ENCODE results near the gene CCDC191. TPM values are rescaled to one million over a fixed set of nuclear protein-coding genes. Genes with fewer than 3 reads are reported as not detected.

Gene CCDC191
- total RNA-seq, 1 donor from 2014 or later = 2.9 TPM

- Mint-ChIP-seq H3K27me3 (ENCODE audit: low read depth) (no peaks in the 10 kb centered on the region), H3K4me3 (ENCODE audit: unreplicated experiment) (no peak overlapping the region), H3K27ac (ENCODE audit: unreplicated experiment) (no peak overlapping the region), H3K9me3 (ENCODE audit: low read depth) (no peaks in the 10 kb centered on the region), H3K4me1 (ENCODE audit: low read depth) (no peaks in the 10 kb centered on the region), H3K36me3 (ENCODE audit: low read depth) (peaks cover 2% of the 10 kb centered on the region)
- DNase-seq (ENCODE audit: low spot score) = no peak
- TF ChIP-seq CTCF (IDR thresholded peaks at IDR 0.05) = no peak
Observed at GRCh38 chr3:114043205-114043604, 13.1 kb downstream of the CCDC191 start.

GRCh38 chr3:114035896-114036295 is 20.4 kb downstream of the CCDC191 start:
- H3K36me3 Mint-ChIP-seq (ENCODE audit: low read depth) = peaks cover 5% of the 10 kb centered on the region
- H3K9me3 Mint-ChIP-seq (ENCODE audit: low read depth) = no peaks in the 10 kb centered on the region
- no peak overlapping the region for H3K27ac Mint-ChIP-seq (ENCODE audit: unreplicated experiment)
- H3K27me3 Mint-ChIP-seq (ENCODE audit: low read depth) = no peaks in the 10 kb centered on the region
- DNase-seq (ENCODE audit: low spot score) = no peak
- no peak for TF ChIP-seq CTCF (IDR thresholded peaks at IDR 0.05)
- no peak overlapping the region for H3K4me3 Mint-ChIP-seq (ENCODE audit: unreplicated experiment)
- no peaks in the 10 kb centered on the region for H3K4me1 Mint-ChIP-seq (ENCODE audit: low read depth)

- H3K9me3 Mint-ChIP-seq (ENCODE audit: low read depth) = no peaks in the 10 kb centered on the region
- peaks cover 5% of the 10 kb centered on the region for H3K36me3 Mint-ChIP-seq (ENCODE audit: low read depth)
- no peak for DNase-seq (ENCODE audit: low spot score)
- H3K27me3 Mint-ChIP-seq (ENCODE audit: low read depth) = no peaks in the 10 kb centered on the region
- H3K27ac Mint-ChIP-seq (ENCODE audit: unreplicated experiment) = no peak overlapping the region
- H3K4me1 Mint-ChIP-seq (ENCODE audit: low read depth) = no peaks in the 10 kb centered on the region
- no peak overlapping the region for H3K4me3 Mint-ChIP-seq (ENCODE audit: unreplicated experiment)
- TF ChIP-seq CTCF (IDR thresholded peaks at IDR 0.05) = no peak
Observed at GRCh38 chr3:114034787-114035545, 21.4 kb downstream of the CCDC191 start.

GRCh38 chr3:114034211-114034610 is 22.1 kb downstream of the CCDC191 start:
- DNase-seq (ENCODE audit: low spot score) = no peak
- no peak overlapping the region for H3K4me3 Mint-ChIP-seq (ENCODE audit: unreplicated experiment)
- H3K4me1 Mint-ChIP-seq (ENCODE audit: low read depth) = no peaks in the 10 kb centered on the region
- no peak for TF ChIP-seq CTCF (IDR thresholded peaks at IDR 0.05)
- H3K9me3 Mint-ChIP-seq (ENCODE audit: low read depth) = no peaks in the 10 kb centered on the region
- H3K27ac Mint-ChIP-seq (ENCODE audit: unreplicated experiment) = no peak overlapping the region
- peaks cover 4% of the 10 kb centered on the region for H3K36me3 Mint-ChIP-seq (ENCODE audit: low read depth)
- no peaks in the 10 kb centered on the region for H3K27me3 Mint-ChIP-seq (ENCODE audit: low read depth)

- Mint-ChIP-seq H3K27me3 (ENCODE audit: low read depth) (no peaks in the 10 kb centered on the region), H3K4me3 (ENCODE audit: unreplicated experiment) (no peak overlapping the region), H3K4me1 (ENCODE audit: low read depth) (no peaks in the 10 kb centered on the region), H3K9me3 (ENCODE audit: low read depth) (no peaks in the 10 kb centered on the region), H3K27ac (ENCODE audit: unreplicated experiment) (no peak overlapping the region), H3K36me3 (ENCODE audit: low read depth) (peaks cover 6% of the 10 kb centered on the region)
- no peak for TF ChIP-seq CTCF (IDR thresholded peaks at IDR 0.05)
- DNase-seq (ENCODE audit: low spot score) = no peak
Observed at GRCh38 chr3:114033721-114034120, 22.6 kb downstream of the CCDC191 start.

Data from chondrocyte (in vitro differentiated cells).